NCI-H146 (cell line): ENCODE results near the gene MLLT3.

Experiments used
- DNase-seq: peaks from one replicate; lab custom pipeline; 2025; lab: John Stamatoyannopoulos, UW

The MLLT3 gene

DNA sequence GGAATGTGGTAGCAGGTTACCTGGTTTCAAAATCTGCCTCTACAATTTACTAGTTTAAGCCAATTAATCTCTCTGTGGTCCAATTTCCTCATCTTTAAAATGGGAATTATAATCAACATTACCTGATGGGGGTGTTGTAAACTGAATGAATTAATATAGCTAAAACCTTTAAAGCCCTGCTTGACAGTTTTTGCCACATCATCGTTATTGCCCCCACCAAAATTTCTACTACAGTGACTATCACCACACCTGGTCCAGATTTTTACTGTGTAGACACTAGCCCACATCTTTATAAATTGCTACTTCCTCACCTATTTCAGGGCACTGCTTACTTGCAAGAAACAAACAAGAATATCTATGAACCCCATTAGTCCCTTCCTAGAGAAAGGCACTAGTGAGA, 65.0 kb downstream of the MLLT3 start:
- no peak for DNase-seq

DNA sequence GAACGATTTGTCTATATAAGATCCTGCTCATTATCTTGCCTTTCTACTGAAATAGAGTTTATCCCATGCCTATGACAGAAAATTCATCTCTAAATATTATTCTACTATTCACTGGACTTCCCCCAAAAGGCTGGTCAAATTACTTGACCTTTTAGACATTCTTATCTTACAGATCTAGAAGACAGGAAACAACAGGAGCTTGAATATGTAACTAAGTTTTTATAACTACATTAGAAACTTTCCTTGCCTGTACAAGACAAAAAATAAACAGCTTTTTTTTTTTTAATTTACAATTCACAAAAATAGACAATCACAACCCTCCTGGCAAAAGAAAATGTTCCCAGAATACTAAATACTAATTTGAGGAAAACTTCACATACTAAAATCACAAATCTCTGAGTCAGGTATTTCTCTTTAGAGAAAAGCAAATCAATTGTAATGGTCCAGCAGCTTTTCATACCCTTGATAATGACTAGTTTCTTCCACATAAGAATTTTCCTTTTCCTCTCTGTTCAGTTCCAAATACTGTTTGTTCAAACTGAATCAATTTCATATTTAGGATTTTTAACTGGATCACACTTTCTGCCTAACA, 68.6 kb downstream of the MLLT3 start:
- DNase-seq: no peak

DNA sequence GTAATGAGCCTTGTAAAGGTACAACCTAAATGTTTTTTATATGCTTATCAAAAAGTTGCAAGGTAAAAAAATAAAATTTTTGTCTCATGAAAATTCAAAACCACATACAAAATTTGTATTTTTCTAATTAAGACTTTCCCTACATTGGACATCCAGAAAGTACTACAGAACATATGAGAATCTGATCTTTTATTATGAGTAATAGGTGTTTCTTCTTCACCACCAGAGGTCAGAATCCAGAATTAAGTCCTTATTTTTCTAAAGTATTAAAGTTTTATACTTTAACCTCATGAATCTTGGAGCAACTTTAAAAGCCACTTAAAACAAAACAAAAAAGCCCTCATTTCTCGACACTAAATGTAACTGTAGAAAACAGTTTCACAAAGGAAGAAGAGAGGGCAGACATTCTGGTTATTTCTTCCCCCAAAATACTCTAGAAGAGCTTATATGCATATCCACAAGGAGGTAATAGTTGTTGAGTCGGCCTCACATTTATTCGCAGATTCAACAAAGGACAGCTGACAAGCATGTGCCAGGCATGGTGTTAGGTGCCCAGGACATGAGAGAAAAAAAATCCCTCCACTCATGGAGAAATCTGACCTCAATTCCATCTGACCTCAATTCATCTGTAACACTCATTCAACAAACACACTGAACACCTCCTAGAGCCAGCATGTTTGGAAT, 69.3 kb downstream of the MLLT3 start:
- no peak for DNase-seq

DNA sequence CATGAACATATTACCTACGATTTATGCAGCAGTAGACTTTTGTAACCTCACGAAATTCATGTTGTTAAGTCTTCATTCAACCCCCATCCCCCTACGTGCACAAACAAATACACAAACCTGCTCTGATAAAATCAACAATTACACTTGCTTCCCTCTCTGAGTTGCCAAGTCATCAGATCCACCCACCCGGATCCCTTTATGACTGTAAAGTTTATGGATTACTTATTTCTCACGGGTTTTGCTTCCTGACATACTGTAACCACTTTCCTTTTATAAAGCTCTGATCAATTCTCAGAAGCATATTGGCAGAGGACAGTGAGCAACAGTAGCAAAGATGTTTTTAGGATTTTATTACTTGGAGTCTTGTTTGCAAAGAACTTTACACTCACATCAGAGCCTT, 70.5 kb downstream of the MLLT3 start:
- no peak for DNase-seq

DNA sequence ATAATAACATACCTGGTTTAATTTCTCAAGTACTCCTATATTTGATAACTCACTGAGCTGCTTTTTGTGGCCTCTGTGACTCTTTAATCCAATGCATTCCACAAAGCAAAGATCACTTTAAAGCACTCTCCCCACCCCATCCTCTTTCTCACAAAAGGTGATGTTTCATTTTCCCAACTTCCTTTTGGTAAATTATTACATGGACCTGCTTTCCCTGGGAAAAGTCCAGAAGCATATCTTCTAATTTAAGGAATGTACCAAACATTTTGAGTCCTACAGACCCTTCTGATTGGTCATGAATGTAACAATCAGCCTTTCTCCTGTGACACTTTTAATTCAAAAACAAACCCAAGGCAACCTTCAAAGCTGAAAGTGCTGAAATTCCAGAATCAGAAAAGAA, 71.1 kb downstream of the MLLT3 start:
- no peak for DNase-seq

DNA sequence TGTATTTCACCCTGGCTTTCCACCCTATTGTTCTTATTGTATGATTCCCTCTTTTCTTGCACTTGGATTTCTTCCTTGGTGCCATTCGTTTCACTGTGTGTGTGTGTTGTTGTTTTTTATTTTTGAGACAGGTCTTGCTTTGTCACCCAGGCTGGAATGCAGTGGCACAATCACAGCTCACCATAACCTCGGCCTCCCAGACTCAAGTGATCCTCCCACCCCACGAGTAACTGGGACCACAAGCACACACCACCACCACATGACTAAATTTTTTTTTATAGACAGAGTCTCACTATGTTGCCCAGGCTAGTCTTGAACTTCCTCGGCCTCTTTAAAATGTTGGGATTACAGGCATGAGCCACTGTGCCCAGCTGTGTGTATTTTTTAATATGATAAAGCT, 72.0 kb downstream of the MLLT3 start:
- DNase-seq: no peak

DNA sequence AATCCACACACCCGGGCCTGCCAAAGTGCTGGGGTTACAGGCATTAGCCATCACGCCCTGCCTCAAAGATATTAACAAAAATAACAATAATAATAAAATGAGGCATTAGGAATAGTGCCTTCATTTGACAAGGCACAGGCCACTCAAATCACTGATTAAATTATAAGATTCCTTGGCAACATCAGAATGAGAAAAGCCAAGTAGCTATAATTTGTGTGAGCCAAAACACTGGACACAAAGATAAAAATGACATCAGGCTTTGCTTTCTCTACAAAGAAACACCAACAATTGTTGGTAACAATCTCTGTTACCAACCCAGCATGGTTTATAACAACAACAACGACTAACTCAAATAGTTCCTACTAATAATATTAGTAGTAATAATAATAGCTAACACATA, 73.2 kb downstream of the MLLT3 start:
- no peak for DNase-seq

DNA sequence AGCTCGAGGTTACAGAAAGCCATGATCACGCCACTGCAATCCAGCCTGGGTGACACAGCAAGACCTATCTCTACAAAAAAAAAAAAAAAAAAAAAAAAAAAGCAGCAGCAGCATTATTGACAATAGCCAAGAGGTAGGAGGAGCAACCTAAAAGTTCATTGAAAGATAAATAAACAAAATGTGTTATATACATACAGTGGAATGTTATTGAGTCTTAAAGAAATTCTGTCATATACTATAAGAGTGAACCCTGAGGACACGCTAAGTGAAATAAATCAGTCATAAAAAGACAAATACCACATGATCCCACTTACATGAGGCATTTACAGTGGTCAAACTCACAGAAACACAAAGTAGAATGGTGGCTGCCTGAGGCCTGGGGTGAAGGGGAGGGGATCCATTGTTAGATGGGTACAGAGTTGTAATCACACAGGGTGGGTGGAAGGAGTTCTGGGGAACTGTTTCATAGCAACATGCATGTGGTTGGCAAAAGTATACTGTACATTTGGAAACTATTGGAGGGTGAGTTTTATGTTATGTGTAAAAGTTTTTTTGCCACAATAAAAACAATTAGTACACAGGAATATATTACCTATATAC, 77.2 kb downstream of the MLLT3 start:
- DNase-seq: no peak

DNA sequence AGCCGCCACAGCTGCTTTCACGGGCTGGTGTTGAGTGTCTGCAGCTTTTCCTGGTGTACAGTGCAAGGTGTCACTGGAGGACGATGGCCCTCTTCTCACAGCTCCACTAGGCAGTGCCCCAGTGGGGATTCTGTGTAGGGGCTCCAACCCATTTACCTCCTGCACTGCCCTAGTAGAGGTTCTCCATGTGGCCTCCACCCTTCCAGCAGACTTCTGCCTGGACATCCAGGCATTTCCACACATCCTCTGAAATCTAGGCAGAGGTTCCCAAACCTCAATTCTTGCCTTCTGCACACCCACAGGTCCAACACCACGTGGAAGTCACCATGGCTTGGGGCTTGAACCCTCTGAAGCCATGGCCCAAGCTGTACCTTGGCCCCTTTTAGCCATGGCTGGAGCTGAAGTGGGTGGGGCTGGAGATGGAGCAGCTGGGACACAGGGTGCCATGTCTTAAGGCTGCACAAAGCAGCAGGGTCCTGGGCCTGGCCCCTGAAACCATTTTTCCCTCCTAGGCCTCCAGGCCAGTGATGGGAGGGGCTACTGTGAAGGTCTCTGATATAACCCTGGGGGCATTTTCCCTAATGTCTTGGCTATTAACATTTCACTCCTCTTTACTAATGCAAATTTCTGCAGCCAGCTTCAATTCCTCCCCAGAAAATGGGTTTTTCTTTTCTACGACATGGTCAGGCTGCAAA, 82.0 kb downstream of the MLLT3 start:
- no peak for DNase-seq

DNA sequence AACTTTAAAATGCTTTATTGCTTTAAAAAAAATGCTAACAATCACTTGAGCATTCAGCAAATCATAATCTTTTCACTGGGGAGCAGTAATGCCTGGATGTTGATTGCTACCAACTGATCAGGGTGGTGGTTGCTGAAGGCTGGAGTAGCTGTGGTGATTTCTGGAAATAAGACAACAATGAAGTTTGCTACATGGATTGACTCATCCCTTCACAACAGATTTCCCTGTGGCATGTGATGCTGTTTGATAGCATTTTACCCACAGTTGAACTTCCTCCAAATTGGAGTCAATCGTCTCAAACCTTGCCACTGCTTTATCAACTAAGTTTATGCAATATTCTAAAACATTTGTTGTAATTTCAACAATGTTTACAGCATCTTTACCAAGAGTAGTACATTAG, 83.3 kb downstream of the MLLT3 start:
- no peak for DNase-seq

DNA sequence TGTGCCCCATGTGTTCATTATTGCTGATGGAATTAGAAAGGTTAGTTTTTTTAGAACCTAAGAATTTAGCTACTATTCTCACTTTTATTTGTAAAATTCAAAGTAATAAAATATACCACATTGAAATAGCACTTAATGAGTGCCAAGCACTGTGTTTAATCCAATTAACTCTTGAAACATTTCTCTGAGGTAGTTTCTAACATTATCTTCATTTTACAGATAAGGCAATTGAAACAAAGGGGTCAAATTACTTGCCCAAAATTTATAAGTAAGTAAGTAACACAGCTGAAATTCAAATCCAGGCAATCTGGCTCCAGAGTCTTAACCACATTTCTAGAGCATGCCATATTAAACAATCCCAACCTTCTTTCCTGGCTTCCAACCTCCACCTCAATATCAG, 84.2 kb downstream of the MLLT3 start:
- no peak for DNase-seq

DNA sequence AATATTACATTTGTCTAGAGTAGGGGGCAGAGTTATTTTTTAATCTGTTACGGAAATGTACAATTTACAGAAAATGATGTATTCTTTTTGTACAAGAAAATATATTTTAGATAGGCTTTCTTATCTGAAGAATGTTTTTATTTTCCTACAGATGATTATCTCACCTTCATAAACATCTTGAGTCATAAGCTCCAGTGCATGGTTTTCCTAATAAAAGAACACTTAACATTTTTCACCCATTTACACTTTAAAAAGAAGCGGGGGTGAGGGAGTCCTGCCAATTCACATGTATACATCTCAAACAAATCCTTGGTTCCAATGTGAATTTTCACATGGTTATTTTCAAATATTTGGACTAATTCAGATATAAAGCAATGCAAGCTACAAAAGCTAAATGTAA, 85.0 kb downstream of the MLLT3 start:
- DNase-seq: no peak

DNA sequence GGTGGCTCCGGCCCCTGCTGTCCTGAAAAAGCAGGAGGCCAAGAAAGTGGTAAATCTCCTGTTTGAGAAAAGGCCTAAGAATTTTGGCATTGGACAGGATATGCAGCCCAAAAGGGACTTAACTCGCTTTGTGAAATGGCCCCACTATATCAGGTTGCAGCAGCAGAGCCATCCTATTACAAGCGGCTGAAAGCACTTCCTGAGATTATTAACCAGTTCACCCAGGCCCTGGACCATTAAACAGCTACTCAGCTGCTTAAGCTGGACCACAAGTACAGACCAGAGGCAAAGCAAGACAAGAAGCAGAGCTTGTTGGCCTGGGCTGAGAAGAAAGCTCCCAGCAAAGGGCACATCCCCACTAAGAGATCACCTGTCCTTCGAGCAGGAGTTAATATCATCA, 89.7 kb downstream of the MLLT3 start:
- DNase-seq: peak; percentile 90

DNA sequence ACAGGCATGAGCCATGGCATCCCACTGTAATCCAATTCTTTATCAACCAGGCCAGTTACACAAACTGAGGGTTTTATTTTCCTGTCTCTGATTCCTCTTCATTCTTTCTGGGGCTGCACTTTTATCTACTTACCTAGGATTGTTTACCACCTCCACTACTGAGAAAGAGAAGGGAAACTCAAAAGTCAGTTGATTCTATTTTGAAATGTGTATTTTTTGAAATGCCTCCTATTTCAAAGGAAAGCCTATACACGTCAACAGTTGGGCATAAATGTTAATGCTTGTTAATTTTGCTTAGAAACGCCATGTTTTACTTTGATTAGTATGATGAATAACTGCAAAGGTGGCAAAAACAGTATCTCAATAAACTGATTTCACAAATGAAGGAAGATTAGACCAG, 92.5 kb downstream of the MLLT3 start:
- DNase-seq: no peak

DNA sequence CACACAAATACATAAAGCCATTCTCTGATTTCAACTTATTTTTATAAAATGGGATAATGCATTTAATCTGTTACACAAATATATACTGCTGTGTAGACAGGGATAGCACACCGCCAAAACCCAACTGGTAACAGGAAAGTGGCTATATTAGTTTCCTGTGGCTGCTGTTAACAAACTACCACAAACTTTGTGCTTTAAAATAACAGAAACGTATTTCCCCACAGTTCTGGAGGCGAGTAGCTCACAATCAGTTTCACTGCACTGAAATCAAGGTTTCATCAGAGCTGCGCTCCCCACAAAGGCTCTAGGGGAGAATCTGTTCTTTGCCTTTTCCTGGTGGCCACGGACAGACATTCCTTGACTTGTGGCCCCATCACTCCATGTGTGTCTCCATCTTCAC, 94.0 kb downstream of the MLLT3 start:
- no peak for DNase-seq

DNA sequence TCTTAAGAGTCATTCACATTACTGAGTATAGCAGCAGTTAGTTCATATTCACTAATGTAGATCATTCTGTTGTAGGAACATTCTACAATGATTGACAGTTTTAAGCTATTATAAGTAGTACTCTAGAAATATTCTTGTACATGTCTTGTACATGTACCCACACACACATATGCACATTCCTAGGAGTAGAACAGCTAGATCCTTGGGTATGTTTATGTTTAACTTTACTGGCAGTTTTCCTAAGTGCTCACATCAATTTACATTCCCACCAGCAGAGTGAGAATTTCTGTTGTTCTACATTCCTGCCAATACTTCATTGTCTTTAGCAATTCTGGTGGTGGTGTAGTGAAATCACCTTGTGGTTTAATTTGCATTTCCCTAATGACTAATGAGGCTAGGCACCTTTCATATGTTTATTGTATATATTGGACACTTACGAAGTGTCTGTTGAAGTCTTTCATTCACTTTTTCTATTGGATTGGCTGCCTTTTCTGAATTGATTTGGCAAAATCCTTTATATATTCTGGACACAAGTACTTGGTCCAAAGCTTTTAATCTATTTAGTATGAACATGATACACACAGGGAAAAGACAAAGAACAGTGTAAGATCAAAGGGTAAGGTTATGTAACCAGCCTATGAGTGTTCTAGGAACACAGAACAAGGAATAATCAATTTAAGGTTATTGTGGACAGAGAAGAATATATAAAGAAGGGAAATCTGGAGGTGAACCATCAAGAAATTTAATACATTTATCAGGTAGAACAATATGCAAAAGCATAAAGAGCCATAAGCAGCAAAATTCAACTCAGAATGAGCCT, 95.6 kb downstream of the MLLT3 start:
- DNase-seq: no peak

DNA sequence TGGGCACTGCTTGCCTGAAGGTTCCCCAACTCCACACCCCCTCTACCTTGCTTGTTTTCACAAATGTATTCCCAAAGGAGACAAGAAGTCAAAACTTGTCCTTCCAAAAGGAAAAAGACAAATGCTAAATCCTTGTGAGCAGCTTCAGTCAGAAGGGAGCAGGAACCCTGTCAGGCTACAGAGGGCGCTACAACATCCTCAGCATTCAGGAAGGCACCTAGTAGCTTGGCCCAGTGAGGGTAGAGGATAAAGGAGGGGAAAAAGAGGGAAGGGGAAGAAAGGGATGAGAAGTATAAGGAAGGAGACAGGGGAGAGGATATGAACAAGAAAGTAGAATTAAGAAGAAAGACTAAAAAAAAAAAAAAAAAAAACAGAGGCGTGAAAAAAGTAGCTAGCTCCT, 97.5 kb downstream of the MLLT3 start:
- no peak for DNase-seq

DNA sequence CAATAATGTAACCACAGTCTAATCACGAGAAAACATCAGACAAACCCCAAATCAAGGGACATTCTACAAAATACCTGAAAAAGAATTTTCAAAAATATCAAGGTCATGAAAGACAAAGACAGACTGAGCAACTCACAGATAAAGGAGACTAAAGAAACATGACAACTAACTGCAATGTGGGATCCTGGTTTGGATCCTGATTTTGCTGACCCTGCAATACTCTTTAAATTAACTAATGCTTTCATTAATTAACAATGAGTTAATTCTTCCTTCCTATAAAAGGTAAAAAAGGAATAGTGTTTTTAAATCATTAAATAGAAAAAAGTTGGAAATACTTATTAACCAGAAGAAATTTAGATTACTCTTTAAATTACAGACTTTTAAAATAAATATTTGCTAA, 103.6 kb downstream of the MLLT3 start:
- no peak for DNase-seq

DNA sequence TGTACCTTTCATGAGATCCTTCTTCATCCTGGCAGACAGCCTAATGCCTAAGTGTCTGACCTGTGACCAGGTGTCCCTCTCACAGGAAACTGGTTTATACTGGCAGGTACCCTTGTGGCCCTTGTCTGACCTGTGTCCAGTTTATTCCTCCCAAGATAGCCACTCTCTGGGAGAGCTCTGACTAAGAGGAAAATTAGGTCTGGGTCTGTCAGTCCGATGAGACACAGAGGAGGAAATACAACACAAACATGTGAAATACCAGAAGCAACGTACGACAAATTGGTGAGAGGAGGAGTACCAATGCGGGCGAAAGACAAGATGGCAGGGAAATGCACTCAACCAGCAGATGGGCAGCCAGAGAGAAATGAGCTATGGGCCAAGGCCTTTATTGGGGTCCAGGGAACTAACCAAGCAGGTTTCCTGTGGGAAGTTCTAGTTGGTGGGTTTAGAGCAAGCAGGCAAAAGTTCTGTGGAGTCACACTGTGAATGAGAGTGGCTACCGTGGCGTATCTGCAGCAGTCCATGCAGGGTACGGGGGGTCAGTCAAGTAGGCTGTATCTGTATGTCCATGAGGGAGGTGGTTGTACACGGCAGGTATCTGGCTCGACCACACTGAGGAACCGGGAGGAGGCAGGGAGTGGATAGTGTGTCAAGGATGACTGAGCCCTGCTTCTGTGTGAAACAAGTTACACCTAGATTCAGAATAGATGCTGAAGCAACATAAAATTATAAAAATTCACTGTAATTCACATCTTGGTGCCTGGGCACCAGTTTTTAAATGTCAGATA, 109.0 kb downstream of the MLLT3 start:
- no peak for DNase-seq

DNA sequence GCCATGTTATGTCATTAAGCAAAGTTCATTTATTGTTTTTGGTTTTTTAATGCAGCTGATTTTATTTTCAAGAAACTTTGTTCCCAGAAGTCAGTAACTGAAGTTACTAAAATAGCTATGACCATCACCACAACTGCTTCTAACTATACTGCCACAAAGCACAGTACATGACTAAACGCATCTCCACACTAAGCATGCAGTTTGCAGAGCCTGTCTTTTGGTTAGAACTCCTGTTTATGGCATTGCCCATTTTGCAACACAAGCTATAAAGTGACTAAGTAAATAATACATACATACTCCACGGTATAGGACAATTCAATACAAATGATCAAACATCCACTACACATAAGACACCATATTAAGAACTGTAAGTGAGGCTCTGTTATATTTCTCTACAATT, 109.7 kb downstream of the MLLT3 start:
- DNase-seq: no peak

DNA sequence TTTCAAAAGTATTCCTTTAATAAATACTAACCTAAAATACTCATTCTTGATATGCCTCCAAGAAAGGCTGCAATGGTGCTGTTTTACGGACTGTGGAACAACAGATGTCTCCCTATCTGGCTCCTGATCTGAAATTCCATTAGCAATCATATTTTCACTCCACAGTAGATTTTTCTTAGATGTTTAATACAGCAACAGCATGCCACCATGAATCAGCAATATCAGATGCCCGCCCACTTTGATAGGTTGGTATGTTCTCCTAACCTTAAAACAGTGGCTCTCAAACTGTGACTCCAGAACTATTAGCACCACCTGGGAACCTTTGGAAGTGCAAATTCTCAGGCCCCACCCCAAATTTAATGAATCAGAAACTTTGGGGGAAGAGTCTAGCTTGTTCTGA, 110.2 kb downstream of the MLLT3 start:
- DNase-seq: no peak

DNA sequence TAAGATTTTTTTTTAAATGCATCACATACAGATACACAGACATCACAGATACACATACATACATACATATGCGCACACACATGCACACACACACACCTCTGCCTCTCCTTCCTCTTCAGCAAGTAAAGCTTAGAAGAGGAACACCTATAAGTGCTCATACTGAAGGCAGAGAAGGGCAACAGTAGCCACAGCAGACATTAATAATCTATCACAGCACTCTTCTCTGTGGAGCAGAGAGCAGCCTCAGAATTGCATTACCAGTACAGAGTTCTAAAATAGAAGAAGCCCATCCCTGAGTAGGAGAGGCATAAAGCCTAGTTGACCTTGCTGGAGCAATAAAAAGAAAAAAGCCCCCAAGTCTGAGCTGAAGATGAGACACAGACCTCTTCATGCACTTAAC, 110.6 kb downstream of the MLLT3 start:
- no peak for DNase-seq
